SKM-1 treated with dmso at 0.1 percent for 144 hours (cell line): ENCODE results near the gene ARHGEF4.

Experiments
- DNase-seq: peaks from one replicate; lab custom pipeline; 2025; ENCODE audit not compliant: unreplicated experiment; lab: John Stamatoyannopoulos, UW

Gene ARHGEF4

GRCh38 chr2:131006561-131006960 lies 169.8 kb downstream of the ARHGEF4 start:
- DNase-seq = no peak

DNA sequence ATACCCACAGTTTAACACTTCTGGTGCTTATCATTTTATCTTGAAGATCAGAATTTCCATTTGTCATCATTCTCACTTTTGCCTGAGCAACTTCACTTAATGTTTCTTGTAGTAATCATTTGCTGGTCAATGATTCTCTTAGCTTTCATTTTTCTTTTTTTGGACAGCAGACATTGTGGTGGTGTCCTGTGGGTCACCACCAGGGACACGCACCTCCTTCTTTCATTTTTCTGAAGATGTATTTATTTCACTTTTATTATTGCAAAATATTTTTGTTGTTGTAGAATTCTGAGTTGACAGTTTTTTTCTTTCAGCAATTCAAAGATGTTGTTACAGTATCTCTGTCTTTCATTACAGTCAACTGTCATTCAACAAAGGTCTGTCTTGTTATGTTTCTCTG lies 172.3 kb downstream of the ARHGEF4 start:
- no peak for DNase-seq

DNA sequence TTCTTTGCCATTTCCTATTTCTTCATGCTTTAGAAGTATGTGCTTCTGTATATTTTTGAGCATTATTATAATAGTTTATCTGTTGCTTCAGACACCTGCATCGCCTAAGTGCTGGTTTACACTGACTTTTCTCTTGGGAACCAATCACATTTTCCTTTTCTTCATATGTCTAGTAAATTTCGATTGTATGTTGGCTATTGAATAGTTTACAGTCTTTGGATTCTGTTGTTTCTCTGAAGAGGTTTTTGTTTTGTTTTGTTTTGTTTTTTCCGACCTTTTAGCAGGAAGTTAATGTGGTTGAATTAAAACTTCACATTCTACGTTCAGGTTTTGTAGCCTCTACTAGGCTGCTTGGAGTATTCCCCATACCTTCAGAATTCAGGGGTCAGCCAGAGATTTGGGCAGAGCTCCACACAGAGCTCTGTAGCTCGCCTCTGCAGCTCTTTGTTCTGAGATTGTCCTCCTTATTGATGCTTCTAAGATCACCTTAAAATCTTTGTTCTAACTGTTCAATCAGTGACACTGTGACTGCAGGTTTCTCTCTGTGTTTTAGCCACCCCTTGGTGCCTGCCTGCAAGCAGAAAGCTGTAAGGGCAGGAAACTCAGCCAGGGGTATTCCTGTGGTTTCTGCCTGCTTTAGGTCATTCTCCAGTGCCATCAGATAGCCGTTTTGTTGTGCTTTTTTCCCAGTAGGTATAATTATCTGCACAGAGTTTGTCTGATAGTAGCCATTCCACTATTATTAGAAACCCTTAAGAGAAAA lies 173.2 kb downstream of the ARHGEF4 start:
- DNase-seq = no peak

GRCh38 chr2:131010566-131010965 lies 173.9 kb downstream of the ARHGEF4 start:
- DNase-seq = no peak

DNA sequence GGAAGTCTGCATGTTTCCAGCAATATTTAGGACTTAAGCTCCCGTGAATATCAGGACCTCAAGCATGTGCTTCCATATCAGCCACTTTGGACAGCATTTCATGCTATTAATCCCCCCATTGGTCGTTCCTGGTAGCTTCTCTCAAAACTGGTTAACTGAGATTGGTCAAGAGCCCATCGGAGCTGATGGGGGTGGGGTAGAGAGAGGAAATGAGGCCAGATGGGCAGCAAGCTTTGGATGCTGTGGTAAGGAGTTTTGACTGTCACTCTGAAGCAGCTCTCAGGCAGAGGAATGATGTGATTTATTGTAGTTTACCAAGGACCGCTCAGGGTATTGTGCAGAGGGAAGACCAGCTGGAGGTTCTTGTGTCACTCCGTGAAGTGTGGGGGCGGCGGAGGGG lies 174.8 kb downstream of the ARHGEF4 start:
- DNase-seq = no peak

DNA sequence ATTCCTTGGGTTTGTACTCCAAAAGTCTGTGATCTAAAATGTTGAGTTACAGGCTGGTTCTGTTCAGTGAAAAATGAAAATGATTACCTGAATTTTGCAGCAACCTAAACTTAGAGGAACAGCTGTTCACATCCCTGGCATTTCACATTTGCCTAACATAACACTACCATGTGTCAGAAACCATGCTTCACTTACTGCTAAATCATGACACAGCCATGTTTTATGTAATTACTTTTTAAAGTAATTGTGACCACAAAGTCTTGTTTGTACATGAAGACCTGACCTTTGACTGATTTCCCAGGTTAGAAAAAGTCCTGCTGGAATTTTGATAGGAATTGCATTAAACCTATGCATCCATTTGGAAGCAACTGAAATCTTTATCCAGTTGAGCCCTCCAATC lies 177.4 kb downstream of the ARHGEF4 start:
- DNase-seq = no peak

DNA sequence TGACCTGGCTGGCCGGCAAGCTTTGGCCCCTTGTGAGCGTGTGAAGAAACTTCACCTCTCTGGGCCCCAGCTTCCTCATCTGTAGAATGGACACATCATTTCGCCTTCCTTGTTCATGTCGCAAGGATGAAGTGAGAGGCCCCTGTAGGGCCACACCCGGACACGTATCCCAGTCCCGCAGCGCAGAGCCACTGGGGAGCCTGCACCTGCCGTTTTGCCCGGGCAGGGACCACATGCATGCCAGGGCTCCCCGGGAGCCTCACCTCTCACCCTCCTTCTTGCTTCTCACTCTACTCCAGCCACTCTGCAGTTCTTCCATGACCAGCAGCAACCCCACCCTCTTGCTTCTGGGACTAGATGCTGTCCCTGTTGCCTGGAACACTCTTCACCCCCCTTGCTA lies 179.1 kb downstream of the ARHGEF4 start:
- no peak for DNase-seq

DNA sequence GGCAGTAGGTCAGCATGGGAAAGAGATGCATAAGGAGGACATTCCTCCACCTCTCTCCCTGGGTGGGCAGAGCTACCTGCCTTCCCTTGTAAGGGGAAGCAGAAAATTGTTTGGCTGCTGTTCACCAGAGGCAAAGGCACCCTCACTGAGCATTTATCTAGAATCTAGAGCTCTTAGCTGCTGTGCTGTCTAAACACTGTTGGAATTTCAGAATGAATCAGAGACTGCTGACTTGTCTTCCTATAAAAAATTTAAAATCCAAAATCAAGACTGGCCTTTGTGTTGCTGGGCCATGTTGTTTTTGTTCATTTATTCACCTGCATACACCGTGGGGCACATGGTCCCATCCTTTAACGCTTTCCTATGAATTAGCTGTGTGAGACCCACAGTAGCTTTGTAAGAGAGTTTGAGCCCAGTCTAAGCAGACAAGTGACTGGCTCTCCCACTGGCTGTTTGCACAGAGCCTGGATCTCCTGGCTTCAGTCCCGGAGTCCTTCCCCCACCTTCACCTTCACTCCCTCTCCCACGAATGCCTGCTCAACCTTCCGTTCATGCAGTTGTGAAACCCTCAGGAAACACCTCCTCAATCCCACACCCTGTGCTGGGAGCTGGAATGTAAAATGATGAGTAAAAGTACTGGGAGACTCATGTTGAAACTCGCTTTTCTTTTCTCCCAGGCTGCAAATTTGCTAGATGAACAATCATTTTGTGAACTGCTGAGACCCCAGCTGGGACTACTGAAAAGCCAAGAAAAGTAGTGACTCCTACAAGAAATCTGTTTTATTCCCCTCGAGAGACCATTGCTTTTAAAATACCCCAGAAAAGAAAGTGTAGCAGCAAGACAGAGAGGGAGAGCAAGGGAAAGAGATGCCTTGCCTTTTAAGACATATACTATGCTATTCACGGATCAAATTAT lies 180.4 kb downstream of the ARHGEF4 start:
- DNase-seq = no peak

- DNase-seq = no peak
Measured at GRCh38 chr2:131022731-131023130, 186.0 kb downstream of the ARHGEF4 start.

- no peak for DNase-seq
Measured at GRCh38 chr2:131023758-131024157, 187.0 kb downstream of the ARHGEF4 start.

GRCh38 chr2:131026919-131027318 lies 190.2 kb downstream of the ARHGEF4 start:
- DNase-seq = no peak

- DNase-seq = no peak
Measured at GRCh38 chr2:131027566-131028528, 191.1 kb downstream of the ARHGEF4 start.

DNA sequence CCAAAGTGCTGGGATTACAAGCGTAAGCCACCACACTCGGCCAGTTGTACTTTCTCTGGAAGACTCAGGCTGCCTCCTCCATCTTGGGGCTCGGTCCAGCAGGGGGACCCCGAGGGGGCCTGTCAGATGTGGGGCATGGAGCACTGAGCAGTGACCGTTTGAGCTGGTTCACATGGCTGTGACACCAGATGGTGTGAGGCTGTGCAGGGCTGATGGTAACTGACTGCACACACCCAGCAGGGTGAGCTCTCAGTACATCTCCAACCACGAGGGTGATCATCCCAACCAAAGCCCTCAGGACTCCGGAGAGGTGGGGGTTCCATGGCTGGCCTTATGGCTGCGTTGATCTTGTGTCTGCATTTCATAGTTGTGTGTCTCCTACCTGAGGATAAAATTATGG lies 193.1 kb downstream of the ARHGEF4 start:
- no peak for DNase-seq

DNA sequence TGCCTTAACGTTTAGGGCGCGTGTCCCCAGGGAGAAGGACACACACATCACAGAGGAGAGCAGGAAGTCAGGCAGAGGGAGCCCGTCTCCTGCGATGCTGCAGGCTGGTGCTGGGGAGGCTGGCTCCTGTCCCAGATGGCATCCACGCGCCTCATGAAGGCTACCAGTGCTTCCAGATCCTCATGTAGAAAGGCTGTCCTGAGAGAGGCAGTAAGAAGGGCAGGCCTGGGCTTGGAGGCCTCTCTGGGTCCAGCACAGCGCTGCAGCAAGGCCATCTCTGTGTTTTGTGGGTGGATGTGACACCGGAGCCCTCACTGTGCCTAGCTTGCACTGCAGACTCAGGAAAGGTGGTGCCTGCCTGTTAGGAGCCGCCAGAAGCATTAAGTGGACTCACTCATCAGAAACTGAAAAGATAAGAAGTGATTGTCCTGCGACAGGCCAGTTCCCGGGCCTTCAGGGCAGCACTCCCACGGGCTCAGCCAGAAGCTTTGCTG lies 193.8 kb downstream of the ARHGEF4 start:
- no peak for DNase-seq

DNA sequence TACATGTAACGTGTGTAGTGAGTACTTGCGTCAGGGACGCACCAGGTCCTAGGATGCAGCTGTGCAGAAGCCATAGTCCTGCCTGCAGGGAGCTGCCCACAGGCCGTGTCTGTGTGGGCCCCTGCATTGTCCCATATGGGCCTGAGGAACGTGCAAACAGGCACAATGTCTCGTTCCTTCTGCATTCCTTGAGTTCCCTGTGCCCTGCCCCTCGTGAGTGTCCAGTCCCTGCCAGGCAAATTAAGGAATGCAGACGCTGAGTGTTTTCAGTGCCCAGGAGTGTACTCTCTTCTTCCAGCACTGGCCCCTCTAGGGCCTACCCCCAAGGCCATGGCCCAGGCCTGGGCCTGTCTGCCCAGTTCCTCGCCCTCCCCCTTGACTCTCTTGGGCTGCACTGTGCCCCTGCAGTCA lies 194.7 kb downstream of the ARHGEF4 start:
- DNase-seq = no peak

- DNase-seq = no peak
Measured at GRCh38 chr2:131031875-131032274, 195.2 kb downstream of the ARHGEF4 start.

DNA sequence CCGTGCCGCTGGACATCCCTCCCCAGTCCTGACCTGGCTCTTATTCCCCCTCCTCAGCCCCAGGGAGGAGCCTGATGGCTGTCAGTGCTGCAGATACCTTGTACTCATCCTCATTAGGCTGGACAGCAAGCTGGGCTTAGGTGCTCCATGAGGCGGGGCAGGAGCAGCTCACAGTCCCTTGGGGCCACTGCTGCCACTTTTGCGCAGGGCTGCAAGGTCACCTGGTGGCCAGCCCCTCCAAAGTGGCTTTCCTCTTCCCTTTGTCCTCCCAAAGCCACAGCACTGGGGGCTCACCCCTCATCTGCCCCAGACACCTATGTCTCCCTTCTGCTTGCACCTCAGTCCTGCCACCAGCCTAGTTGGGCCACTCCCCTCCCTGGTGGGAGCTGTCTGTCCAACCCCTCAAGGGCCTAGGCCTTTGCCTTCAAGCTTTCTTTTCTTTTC lies 195.7 kb downstream of the ARHGEF4 start:
- no peak for DNase-seq

GRCh38 chr2:131033786-131034121 lies 197.0 kb downstream of the ARHGEF4 start:
- DNase-seq = no peak

DNA sequence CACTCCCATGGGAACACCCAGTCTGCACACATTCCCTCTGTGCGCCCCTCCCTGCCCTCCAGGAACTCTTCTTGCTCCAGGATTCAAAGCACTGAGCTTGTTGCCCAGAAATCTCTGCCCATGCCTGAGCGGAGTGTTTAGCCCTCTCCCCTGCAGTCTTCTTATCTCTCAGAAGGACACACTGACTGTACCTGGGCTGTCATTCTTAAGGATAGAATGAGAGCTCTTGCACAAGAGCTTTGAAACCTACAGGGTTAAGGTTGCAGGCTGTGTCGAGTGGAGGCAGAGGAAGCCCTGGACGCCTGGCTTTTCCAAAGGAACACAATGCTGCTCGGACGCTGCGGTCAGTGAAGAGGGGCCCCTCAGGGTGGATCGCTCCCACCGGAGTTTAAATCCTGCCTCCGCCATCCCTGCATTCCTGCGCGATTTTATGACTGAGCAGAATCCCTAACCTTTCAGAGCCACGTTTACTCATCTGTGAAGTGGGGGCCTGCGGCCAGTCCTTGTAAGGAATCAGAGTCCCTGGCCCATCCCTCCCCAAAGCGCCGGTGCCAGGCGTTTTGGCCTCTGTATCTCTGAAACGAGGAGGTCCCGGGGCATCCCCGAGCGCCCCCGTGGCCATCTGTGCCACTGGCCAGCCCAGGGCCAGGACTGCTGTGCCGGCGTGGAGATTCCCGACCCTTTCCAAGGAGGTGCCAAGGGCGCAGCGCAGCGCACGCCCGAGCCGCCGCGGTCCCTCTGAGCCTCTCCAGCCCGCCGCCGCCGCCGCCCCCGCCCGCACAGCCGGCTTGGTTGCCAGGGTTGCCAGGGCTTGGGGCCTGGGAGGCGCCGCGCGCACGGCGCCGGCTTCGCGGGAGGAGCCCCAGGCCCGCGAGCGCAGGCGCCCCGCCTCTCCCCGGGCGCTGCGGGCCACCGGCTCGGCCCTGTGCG lies 197.7 kb downstream of the ARHGEF4 start:
- DNase-seq = no peak
